Measurements from ENCODE around the gene RXFP1. TPM values are rescaled to one million over a fixed set of nuclear protein-coding genes. Genes with fewer than 3 reads are reported as not detected.

RXFP1 gene
- polyA plus RNA-seq, 1 donor from 2014 or later, result 0.12 TPM

- Histone ChIP-seq H3K9me2 (ENCODE audit: insufficient read depth, low read length) (no peaks in the 10 kb centered on the region), H3K4me2 (ENCODE audit: low read length) (no peak overlapping the region), H3K79me2 (replicated peaks; ENCODE audit: insufficient read depth, low read length) (no peaks in the 10 kb centered on the region), H3K27ac (ENCODE audit: low read length) (no peak overlapping the region), H2AFZ (ENCODE audit: low read depth, low read length) (no peak overlapping the region), H3K4me3 (ENCODE audit: low read length) (no peak overlapping the region), H3K9ac (ENCODE audit: low read length) (no peak overlapping the region), H3K27me3 (ENCODE audit: insufficient read depth, low read depth, low read length) (no peaks in the 10 kb centered on the region), H4K20me1 (ENCODE audit: insufficient read depth) (no peaks in the 10 kb centered on the region), H3K36me3 (ENCODE audit: insufficient read depth, low read length) (no peaks in the 10 kb centered on the region), H3F3A (ENCODE audit: insufficient read depth, low read length, poor library complexity, severe bottlenecking) (no peaks in the 10 kb centered on the region), H3K9me3 (ENCODE audit: low read length) (no peaks in the 10 kb centered on the region)
- TF ChIP-seq POLR2AphosphoS5 (IDR thresholded peaks at IDR 0.05) (no peak), EZH2 (IDR thresholded peaks at IDR 0.05; ENCODE audit: borderline replicate concordance, insufficient read depth, low read length, poor library complexity, severe bottlenecking) (no peak), REST (IDR thresholded peaks at IDR 0.05; ENCODE audit: borderline replicate concordance) (no peak), MXI1 (conservative IDR thresholded peaks at IDR 0.05; ENCODE audit: poor library complexity, severe bottlenecking) (no peak), SMC3 (conservative IDR thresholded peaks at IDR 0.05; ENCODE audit: poor library complexity) (no peak)
Observed at GRCh38 chr4:158588285-158588684, 66.6 kb downstream of the RXFP1 start.

DNA sequence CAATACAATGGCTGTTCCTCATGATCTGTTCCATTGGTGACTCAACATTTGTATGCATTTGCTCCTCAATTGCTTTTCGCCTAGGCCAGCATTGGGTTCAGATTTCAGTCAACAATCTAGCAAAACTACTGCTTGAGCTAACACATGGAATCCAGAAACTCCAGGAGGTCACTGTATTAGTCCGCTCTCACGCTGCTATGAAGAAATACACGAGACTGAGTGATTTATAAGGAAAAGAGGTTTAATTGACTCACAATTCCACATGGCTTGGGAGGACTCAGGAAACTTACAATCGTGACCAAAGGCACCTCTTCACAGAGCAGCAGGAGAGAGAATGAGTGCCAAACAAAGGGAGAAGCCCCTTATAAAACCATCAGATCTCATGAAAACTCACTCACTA lies 67.1 kb downstream of the RXFP1 start:
- Histone ChIP-seq H3K27me3 (ENCODE audit: insufficient read depth, low read depth, low read length) (no peaks in the 10 kb centered on the region), H3K9me2 (ENCODE audit: insufficient read depth, low read length) (no peaks in the 10 kb centered on the region), H2AFZ (ENCODE audit: low read depth, low read length) (no peak overlapping the region), H3F3A (ENCODE audit: insufficient read depth, low read length, poor library complexity, severe bottlenecking) (no peaks in the 10 kb centered on the region), H4K20me1 (ENCODE audit: insufficient read depth) (no peaks in the 10 kb centered on the region), H3K9me3 (ENCODE audit: low read length) (no peaks in the 10 kb centered on the region), H3K36me3 (ENCODE audit: insufficient read depth, low read length) (no peaks in the 10 kb centered on the region), H3K27ac (ENCODE audit: low read length) (no peak overlapping the region), H3K9ac (ENCODE audit: low read length) (no peak overlapping the region), H3K4me2 (ENCODE audit: low read length) (no peak overlapping the region), H3K79me2 (replicated peaks; ENCODE audit: insufficient read depth, low read length) (no peaks in the 10 kb centered on the region), H3K4me3 (ENCODE audit: low read length) (no peak overlapping the region)
- no peak for TF ChIP-seq EZH2 (IDR thresholded peaks at IDR 0.05; ENCODE audit: borderline replicate concordance, insufficient read depth, low read length, poor library complexity, severe bottlenecking)

GRCh38 chr4:158590306-158590705 lies 68.6 kb downstream of the RXFP1 start:
- no peak overlapping the region for H3K4me2 ChIP-seq (ENCODE audit: low read length)
- TF ChIP-seq CTCF (IDR thresholded peaks at IDR 0.05; ENCODE audit: poor library complexity, severe bottlenecking) (no peak), TAF1 (IDR thresholded peaks at IDR 0.05; ENCODE audit: low read depth) (no peak), EZH2 (IDR thresholded peaks at IDR 0.05; ENCODE audit: borderline replicate concordance, insufficient read depth, low read length, poor library complexity, severe bottlenecking) (no peak), EP300 (conservative IDR thresholded peaks at IDR 0.05; ENCODE audit: poor library complexity, severe bottlenecking) (no peak), MXI1 (conservative IDR thresholded peaks at IDR 0.05; ENCODE audit: poor library complexity, severe bottlenecking) (no peak), POLR2AphosphoS5 (IDR thresholded peaks at IDR 0.05) (no peak), SMC3 (conservative IDR thresholded peaks at IDR 0.05; ENCODE audit: poor library complexity) (no peak), REST (IDR thresholded peaks at IDR 0.05; ENCODE audit: borderline replicate concordance) (no peak), RAD21 (conservative IDR thresholded peaks at IDR 0.05) (no peak)
- H3K27me3 ChIP-seq (ENCODE audit: insufficient read depth, low read depth, low read length), result no peaks in the 10 kb centered on the region
- H3F3A ChIP-seq (ENCODE audit: insufficient read depth, low read length, poor library complexity, severe bottlenecking), result no peaks in the 10 kb centered on the region
- no peaks in the 10 kb centered on the region for H3K79me2 ChIP-seq (replicated peaks; ENCODE audit: insufficient read depth, low read length)
- H3K27ac ChIP-seq (ENCODE audit: low read length), result no peak overlapping the region
- H2AFZ ChIP-seq (ENCODE audit: low read depth, low read length), result no peak overlapping the region
- H3K9me2 ChIP-seq (ENCODE audit: insufficient read depth, low read length), result no peaks in the 10 kb centered on the region
- no peaks in the 10 kb centered on the region for H3K9me3 ChIP-seq (ENCODE audit: low read length)
- no peaks in the 10 kb centered on the region for H4K20me1 ChIP-seq (ENCODE audit: insufficient read depth)
- H3K9ac ChIP-seq (ENCODE audit: low read length), result no peak overlapping the region
- no peaks in the 10 kb centered on the region for H3K36me3 ChIP-seq (ENCODE audit: insufficient read depth, low read length)
- no peak overlapping the region for H3K4me3 ChIP-seq (ENCODE audit: low read length)

Measured in neural cell (in vitro differentiated cells).